ENCODE results near the gene ZFHX3.

Gene ZFHX3

GRCh38 chr16:72845322-72846020 is 202.5 kb downstream of the ZFHX3 start:
- H3K36me3 ChIP-seq (ENCODE audit: insufficient read depth): no peaks in the 10 kb centered on the region
- H3K27ac ChIP-seq: peak overlapping the region; percentile 43; the same call in 1 of the 2 replicates
- peak overlapping the region; percentile 66; the same call in 1 of the 2 replicates for H3K4me2 ChIP-seq
- no peak for TF ChIP-seq CTCF (conservative IDR thresholded peaks at IDR 0.05; ENCODE audit: low read depth, low read length)
- no peak overlapping the region for H3K9ac ChIP-seq
- no peaks in the 10 kb centered on the region for H3K79me2 ChIP-seq (ENCODE audit: insufficient read depth, low read depth)
- H2AFZ ChIP-seq (ENCODE audit: low read depth): no peak overlapping the region
- H3K4me3 ChIP-seq (IDR thresholded peaks at IDR 0.05; ENCODE audit: insufficient read depth, low read depth, low read length): no peak overlapping the region
- H3K27me3 ChIP-seq (ENCODE audit: insufficient read depth, low read depth): no peaks in the 10 kb centered on the region
- H3K4me1 ChIP-seq (ENCODE audit: low read depth, poor library complexity, severe bottlenecking): peaks cover 30% of the 10 kb centered on the region
- H4K20me1 ChIP-seq (ENCODE audit: insufficient read depth): no peaks in the 10 kb centered on the region

- no peaks in the 10 kb centered on the region for H3K27me3 ChIP-seq (ENCODE audit: insufficient read depth, low read depth)
- H3K4me1 ChIP-seq (ENCODE audit: low read depth, poor library complexity, severe bottlenecking): peaks cover 34% of the 10 kb centered on the region
- peak overlapping the region; percentile 66 for H3K4me2 ChIP-seq
- no peaks in the 10 kb centered on the region for H4K20me1 ChIP-seq (ENCODE audit: insufficient read depth)
- H3K36me3 ChIP-seq (ENCODE audit: insufficient read depth): no peaks in the 10 kb centered on the region
- no peaks in the 10 kb centered on the region for H3K79me2 ChIP-seq (ENCODE audit: insufficient read depth, low read depth)
- TF ChIP-seq CTCF (conservative IDR thresholded peaks at IDR 0.05; ENCODE audit: low read depth, low read length): no peak
- no peak overlapping the region for H3K4me3 ChIP-seq (IDR thresholded peaks at IDR 0.05; ENCODE audit: insufficient read depth, low read depth, low read length)
- peak overlapping the region; percentile 43 for H3K27ac ChIP-seq
- peak overlapping the region; percentile 6; the same call in 1 of the 2 replicates for H2AFZ ChIP-seq (ENCODE audit: low read depth)
- H3K9ac ChIP-seq: peak overlapping the region; percentile 26; the same call in 1 of the 2 replicates
Observed at GRCh38 chr16:72844225-72844920, 203.6 kb downstream of the ZFHX3 start.

DNA sequence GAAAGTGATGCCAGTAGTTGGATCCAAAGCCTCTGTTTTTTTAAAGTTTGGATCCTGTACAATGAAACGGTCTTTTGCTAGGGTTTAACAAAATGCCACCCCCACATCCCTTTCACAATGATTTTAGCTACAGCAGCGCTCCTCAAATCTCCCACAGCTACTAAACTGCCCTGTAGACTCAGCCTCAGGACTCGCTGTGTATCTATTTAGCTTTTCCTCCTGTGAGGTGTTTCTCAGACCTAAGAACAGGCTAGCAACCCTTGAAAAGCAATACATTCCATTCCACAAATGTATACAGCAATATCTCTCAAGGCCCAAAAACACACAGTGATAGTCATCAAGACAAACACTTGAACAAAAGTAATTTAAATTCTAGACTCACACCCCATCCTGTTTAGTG is 206.4 kb downstream of the ZFHX3 start:
- H2AFZ ChIP-seq (ENCODE audit: low read depth): no peak overlapping the region
- H3K27me3 ChIP-seq (ENCODE audit: insufficient read depth, low read depth): no peaks in the 10 kb centered on the region
- H3K36me3 ChIP-seq (ENCODE audit: insufficient read depth): no peaks in the 10 kb centered on the region
- no peak overlapping the region for H3K4me2 ChIP-seq
- peaks cover 34% of the 10 kb centered on the region for H3K4me1 ChIP-seq (ENCODE audit: low read depth, poor library complexity, severe bottlenecking)
- no peak overlapping the region for H3K9ac ChIP-seq
- H3K79me2 ChIP-seq (ENCODE audit: insufficient read depth, low read depth): no peaks in the 10 kb centered on the region
- no peak for TF ChIP-seq CTCF (conservative IDR thresholded peaks at IDR 0.05; ENCODE audit: low read depth, low read length)
- no peak overlapping the region for H3K4me3 ChIP-seq (IDR thresholded peaks at IDR 0.05; ENCODE audit: insufficient read depth, low read depth, low read length)
- H4K20me1 ChIP-seq (ENCODE audit: insufficient read depth): no peaks in the 10 kb centered on the region
- H3K27ac ChIP-seq: no peak overlapping the region

- H3K4me1 ChIP-seq (ENCODE audit: low read depth, poor library complexity, severe bottlenecking): peaks cover 30% of the 10 kb centered on the region
- no peak overlapping the region for H3K9ac ChIP-seq
- H2AFZ ChIP-seq (ENCODE audit: low read depth): no peak overlapping the region
- H3K36me3 ChIP-seq (ENCODE audit: insufficient read depth): no peaks in the 10 kb centered on the region
- no peaks in the 10 kb centered on the region for H4K20me1 ChIP-seq (ENCODE audit: insufficient read depth)
- H3K79me2 ChIP-seq (ENCODE audit: insufficient read depth, low read depth): no peaks in the 10 kb centered on the region
- TF ChIP-seq CTCF (conservative IDR thresholded peaks at IDR 0.05; ENCODE audit: low read depth, low read length): no peak
- no peak overlapping the region for H3K27ac ChIP-seq
- H3K4me2 ChIP-seq: no peak overlapping the region
- no peaks in the 10 kb centered on the region for H3K27me3 ChIP-seq (ENCODE audit: insufficient read depth, low read depth)
- no peak overlapping the region for H3K4me3 ChIP-seq (IDR thresholded peaks at IDR 0.05; ENCODE audit: insufficient read depth, low read depth, low read length)
Observed at GRCh38 chr16:72840631-72841381, 207.1 kb downstream of the ZFHX3 start.
